ENCODE data around the gene SYT5.

SYT5 gene

DNA sequence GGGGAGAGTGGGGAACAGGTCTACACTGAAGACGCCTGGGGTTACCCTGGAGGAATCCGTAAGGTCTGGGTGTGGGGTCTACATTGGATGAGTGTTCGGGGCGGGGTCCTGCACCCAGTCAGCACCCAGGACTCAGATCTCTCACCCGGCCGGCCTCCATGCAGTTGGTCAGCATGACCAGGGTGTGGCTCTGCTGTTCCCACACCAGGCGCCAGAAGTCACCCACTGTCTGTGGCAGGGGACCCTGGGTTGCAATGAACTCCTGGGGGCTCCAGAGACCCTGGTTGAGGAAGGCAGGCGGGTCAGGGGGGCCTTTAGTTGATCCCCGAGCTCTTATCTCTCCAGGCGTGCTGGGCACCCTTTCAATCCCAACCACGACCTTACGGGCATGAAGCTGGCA is 6.0 kb upstream of the SYT5 start:
- no peak for DNase-seq (ENCODE audit: low read depth)
- TF ChIP-seq POLR2A (IDR thresholded peaks at IDR 0.05; ENCODE audit: extremely low read depth, insufficient read length) (no peak), MYC (IDR thresholded peaks at IDR 0.05; ENCODE audit: low read depth, low read length) (no peak)
- TF ChIP-seq, protein P1, sequence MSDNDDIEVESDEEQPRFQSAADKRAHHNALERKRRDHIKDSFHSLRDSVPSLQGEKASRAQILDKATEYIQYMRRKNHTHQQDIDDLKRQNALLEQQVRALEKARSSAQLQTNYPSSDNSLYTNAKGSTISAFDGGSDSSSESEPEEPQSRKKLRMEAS (IDR thresholded peaks at IDR 0.05; ENCODE audit: low read depth, low read length), result no peak
- TF ChIP-seq, protein P2, sequence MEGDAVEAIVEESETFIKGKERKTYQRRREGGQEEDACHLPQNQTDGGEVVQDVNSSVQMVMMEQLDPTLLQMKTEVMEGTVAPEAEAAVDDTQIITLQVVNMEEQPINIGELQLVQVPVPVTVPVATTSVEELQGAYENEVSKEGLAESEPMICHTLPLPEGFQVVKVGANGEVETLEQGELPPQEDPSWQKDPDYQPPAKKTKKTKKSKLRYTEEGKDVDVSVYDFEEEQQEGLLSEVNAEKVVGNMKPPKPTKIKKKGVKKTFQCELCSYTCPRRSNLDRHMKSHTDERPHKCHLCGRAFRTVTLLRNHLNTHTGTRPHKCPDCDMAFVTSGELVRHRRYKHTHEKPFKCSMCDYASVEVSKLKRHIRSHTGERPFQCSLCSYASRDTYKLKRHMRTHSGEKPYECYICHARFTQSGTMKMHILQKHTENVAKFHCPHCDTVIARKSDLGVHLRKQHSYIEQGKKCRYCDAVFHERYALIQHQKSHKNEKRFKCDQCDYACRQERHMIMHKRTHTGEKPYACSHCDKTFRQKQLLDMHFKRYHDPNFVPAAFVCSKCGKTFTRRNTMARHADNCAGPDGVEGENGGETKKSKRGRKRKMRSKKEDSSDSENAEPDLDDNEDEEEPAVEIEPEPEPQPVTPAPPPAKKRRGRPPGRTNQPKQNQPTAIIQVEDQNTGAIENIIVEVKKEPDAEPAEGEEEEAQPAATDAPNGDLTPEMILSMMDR (IDR thresholded peaks at IDR 0.05; ENCODE audit: low read depth, low read length), result no peak

DNA sequence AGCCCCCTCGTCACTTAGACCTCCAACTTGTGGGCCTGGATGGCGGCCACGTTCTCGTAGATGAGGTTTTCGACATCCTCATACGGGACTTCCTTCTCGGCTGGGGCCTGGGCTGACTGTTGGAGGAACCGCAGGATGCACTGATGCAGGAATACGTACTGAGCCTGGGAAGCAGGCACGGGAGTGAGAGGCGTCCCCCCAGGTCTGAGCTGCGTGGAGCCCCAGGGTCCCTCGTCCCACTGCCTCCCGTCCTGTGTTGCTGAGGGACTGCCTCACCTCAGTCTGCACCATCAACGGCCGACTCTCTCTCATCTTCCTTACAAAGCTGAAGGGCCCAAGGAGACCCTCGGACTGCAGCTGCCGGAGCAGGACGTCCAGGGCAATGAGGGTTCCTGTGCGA is 1.7 kb upstream of the SYT5 start:
- H3K4me3 ChIP-seq (ENCODE audit: low read depth, low read length), result no peak overlapping the region
- no peak for DNase-seq (ENCODE audit: low read depth)
- TF ChIP-seq, protein P2 (IDR thresholded peaks at IDR 0.05; ENCODE audit: low read depth, low read length), result no peak
- TF ChIP-seq MYC (IDR thresholded peaks at IDR 0.05; ENCODE audit: low read depth, low read length), result no peak

More for the DNA sequence above, 6.0 kb upstream of the SYT5 start:
- H3K4me3 ChIP-seq (ENCODE audit: low read depth, low read length), result no peak overlapping the region

DNA sequence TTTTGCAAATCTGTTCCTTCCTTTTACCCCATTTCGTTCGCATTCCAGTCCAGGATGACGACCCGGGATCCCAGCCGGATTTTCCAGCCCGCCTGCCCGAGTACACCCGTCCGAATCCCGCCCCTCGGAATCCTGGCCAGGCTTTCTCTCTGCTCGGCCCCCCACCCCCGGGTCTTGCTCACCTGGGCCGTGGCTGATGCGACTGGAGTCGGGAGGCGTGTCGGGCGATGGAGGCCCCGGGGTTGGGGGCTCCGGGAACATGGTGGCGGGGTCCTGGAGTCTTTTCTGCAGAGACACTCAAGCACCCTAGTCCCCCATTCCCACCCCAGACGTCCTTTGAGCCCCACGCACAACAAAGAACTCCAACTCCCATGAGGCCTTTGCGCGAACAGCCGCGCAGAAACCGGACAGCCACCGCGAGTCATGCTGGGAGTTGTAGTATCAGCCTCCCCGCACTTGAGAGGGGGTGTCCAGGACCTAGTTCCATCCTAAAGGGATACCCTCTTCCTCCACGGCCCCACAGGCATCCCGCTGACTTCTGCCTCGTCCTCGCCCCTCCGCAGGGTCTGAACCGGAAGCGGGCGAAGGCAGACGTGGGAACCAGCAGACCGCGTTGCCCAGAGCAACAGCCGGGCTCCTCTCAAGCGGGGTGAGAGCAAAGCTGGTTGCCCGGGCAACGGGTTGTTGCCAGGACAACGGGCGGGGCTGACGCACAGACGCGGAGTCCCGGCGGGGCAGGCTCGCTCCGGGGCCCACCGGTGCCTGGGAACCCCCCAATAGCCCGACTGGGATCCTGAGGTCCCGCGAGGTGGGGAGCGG is 1.1 kb downstream of the SYT5 start:
- no peak for TF ChIP-seq POLR2A (IDR thresholded peaks at IDR 0.05; ENCODE audit: extremely low read depth, insufficient read length)
- no peak overlapping the region for H3K4me3 ChIP-seq (ENCODE audit: low read depth, low read length)
- DNase-seq (ENCODE audit: low read depth), result peak; percentile 52

DNA sequence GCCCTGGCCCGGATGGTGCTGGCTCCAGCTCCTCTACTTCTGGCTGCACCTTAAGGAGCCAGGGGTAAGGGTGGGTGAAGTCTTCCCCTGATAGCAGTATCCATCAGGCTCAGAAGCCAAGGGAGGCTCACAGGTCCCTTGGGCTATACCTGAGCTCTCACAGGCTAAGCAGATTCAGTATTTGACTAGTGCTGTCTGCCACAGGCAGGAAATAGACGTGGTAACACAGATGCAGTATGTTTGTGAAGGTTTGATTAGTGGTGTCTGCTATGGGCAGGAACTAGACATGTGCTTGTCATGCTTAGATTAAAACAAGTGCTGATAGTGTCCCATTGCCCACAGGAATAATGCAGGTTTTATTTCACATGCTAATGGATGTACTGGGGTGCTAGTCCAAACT is 4.0 kb downstream of the SYT5 start:
- no peak for DNase-seq (ENCODE audit: low read depth)

DNA sequence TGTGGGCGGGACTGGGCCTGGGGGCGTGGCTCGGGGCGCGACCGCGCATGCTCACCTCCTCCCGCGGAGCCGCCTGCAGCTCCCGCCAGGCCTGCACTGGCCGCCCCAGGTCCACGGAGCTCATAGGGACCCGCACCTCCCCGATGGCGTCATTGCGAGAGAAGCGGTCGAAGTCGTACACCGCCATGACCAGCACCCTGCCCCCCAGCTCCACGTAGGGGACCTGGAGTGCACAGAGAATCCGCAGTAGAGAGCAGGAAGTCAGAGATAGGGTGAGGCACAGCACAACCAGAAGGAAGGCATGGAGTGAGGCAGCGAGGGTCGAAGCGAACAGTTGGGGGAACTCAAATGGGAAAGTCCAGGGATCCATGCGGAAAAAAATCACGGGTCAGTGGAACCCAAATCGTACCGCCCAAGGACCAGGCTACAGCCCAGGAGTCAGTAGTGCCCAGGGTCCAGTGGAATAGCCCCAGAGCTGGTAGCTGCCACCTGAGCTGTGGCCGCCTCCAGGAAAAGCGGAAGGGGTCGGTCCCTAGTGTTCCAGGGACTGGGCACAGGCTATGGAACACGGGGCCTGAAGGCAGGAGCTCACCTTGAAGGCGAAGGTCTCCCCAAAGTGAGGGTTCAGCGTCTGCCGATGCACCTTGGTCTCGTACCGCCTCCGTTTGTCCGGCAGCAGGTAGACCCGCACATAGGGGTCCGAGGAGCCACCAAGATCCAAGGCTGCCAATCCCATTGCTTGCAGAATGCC is 4.8 kb downstream of the SYT5 start:
- no peak overlapping the region for H3K4me3 ChIP-seq (ENCODE audit: low read depth, low read length)
- no peak for TF ChIP-seq MYC (IDR thresholded peaks at IDR 0.05; ENCODE audit: low read depth, low read length)
- TF ChIP-seq, protein P1 (IDR thresholded peaks at IDR 0.05; ENCODE audit: low read depth, low read length), result no peak
- no peak for TF ChIP-seq POLR2A (IDR thresholded peaks at IDR 0.05; ENCODE audit: extremely low read depth, insufficient read length)
- TF ChIP-seq, protein P2 (IDR thresholded peaks at IDR 0.05; ENCODE audit: low read depth, low read length), result no peak
- no peak for DNase-seq (ENCODE audit: low read depth)

More for the DNA sequence above, 4.0 kb downstream of the SYT5 start:
- no peak for TF ChIP-seq POLR2A (IDR thresholded peaks at IDR 0.05; ENCODE audit: extremely low read depth, insufficient read length)
- TF ChIP-seq, protein P1 (IDR thresholded peaks at IDR 0.05; ENCODE audit: low read depth, low read length), result 0 out of 2 replicates have a peak, but pooled peaks have one; percentile 27
- H3K4me3 ChIP-seq (ENCODE audit: low read depth, low read length), result no peak overlapping the region

DNA sequence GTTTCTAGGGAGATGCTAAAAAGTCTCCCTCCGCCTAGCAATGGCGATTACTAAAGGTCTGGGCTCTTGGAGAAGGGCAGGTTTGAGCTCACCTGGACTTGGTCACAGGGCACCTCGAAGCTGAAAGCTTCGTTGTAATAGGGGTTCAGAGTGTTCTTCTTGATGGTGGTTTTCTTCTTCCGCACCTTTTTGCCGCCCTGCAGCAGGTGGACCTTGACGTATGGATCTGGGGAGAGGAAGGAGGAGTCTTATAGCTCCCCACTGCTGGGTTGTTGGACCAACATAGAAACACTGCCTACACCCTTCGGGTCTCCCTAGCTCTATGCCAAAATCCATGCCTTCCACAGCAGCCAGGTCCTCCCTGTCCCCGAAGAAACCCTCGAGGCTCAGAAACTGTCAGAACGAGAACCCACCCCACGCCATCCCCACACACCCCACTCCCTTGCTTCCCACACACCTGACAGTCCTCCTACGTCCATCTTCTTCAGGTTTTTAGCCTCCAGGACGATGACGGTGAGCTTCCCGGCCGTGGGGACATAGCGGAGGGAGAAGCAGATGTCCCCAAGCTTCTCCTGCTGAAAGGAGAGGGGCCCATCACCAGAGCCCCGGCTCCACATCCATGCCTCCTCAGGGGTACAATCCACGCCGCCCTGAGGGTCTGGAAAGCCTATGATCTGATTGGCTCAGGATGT is 5.5 kb downstream of the SYT5 start:
- TF ChIP-seq POLR2A (IDR thresholded peaks at IDR 0.05; ENCODE audit: extremely low read depth, insufficient read length), result no peak
- TF ChIP-seq, protein P2 (IDR thresholded peaks at IDR 0.05; ENCODE audit: low read depth, low read length), result no peak
- no peak for TF ChIP-seq MYC (IDR thresholded peaks at IDR 0.05; ENCODE audit: low read depth, low read length)
- TF ChIP-seq, protein P1 (IDR thresholded peaks at IDR 0.05; ENCODE audit: low read depth, low read length), result no peak
- DNase-seq (ENCODE audit: low read depth), result no peak
- no peak overlapping the region for H3K4me3 ChIP-seq (ENCODE audit: low read depth, low read length)

Data from NB4 (cell line).